Measurements from ENCODE around the gene GRM1. TPM values are rescaled to one million over a fixed set of nuclear protein-coding genes. Genes with fewer than 3 reads are reported as not detected.

Gene GRM1
- total and polyA plus RNA-seq, 2 of the 4 experiments (the other 2 are of a cell fraction): not detected

DNA sequence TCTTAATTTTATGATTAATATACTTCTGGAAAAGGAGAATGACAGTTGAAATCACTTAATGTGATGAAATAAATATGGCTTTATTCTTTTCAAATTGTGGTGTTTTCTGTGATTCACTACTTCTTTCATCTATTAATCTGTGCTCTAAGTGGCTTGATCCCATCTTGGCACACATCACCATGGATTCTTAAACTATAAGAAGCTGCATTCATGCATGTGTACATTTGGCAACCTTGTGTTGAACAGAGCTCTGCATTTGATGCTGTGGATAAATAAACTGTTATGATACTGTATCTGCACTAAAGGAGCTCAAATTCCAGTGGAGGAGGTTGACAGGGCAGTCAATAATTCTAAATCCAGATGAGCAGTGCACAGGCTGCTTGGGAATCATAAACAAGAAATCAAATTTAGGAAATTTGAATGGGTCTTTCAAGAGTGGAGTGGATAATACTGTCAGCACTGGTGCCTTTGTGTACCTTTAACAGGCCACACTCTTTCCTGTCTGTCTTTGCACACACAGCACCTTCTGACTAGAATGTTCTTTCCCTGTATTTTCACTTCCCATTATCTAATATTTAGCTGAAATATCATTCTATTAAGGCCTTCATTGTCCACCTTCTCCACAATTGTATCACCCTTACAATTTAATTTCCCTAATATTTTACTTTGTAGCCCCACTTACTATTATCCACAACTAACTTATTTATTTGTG lies 252.9 kb downstream of the GRM1 start:
- Histone ChIP-seq H3K4me1 (ENCODE audit: control insufficient read depth, insufficient read depth, low read length) (no peaks in the 10 kb centered on the region), H3K23ac (ENCODE audit: low read depth, low read length) (no peak overlapping the region), H3K18ac (ENCODE audit: low read depth, low read length) (no peak overlapping the region), H3K9me3 (ENCODE audit: control insufficient read depth, insufficient read depth, low read length) (no peaks in the 10 kb centered on the region), H2AK9ac (replicated peaks; ENCODE audit: low read depth, low read length, poor library complexity) (no peak overlapping the region), H2BK120ac (ENCODE audit: low read depth, low read length) (no peak overlapping the region), H3K9me1 (ENCODE audit: insufficient read depth, low read length) (no peaks in the 10 kb centered on the region), H4K8ac (ENCODE audit: low read depth in 2 of 2, low read length in 2 of 2) (no peak overlapping the region), H4K20me1 (ENCODE audit: insufficient read depth, low read length) (no peaks in the 10 kb centered on the region), H3K4me3 (ENCODE audit: insufficient read depth, low read depth, low read length) (no peak overlapping the region), H3K36me3 (ENCODE audit: control insufficient read depth, insufficient read depth, low read length) (no peaks in the 10 kb centered on the region), H3K27ac (ENCODE audit: insufficient read depth, low read length) (no peak overlapping the region), H3K56ac (ENCODE audit: extremely low read depth, insufficient read depth, low read length) (no peak overlapping the region), H4K91ac (ENCODE audit: insufficient read depth, low read depth, low read length) (no peak overlapping the region), H3K4me2 (ENCODE audit: low read depth, low read length) (no peak overlapping the region), H2BK20ac (ENCODE audit: low read depth, low read length) (no peak overlapping the region), H3K27me3 (ENCODE audit: control insufficient read depth, insufficient read depth, low read length) (no peaks in the 10 kb centered on the region), H3K14ac (replicated peaks; ENCODE audit: low read depth, low read length) (no peak overlapping the region), H3K4ac (ENCODE audit: low read depth, low read length) (no peak overlapping the region), H4K5ac (ENCODE audit: low read depth, low read length) (no peak overlapping the region), H3K79me1 (ENCODE audit: low read depth in 1 of 2, low read length in 2 of 2) (no peaks in the 10 kb centered on the region), H2BK15ac (ENCODE audit: low read depth, low read length) (no peak overlapping the region), H3K9ac (ENCODE audit: low read depth, low read length) (no peak overlapping the region), H2BK5ac (ENCODE audit: low read depth, low read length, poor library complexity, severe bottlenecking) (no peak overlapping the region), H2AK5ac (ENCODE audit: low read depth, low read length) (no peak overlapping the region), H2AFZ (replicated peaks; ENCODE audit: low read length, poor library complexity) (no peak overlapping the region)
- in situ Hi-C loops (cut with MboI; ENCODE audit: low sequenced_read_pairs) (no loop called here), dilution Hi-C loops (cut with HindIII; ENCODE audit: low sequenced_read_pairs, unreplicated experiment) (no loop called here), intact Hi-C loops (cut with micrococcal nuclease) (no loop called here)
- ATAC-seq (ENCODE audit: low read depth): no peak
- DNase-seq: no peak
- no peak for TF ChIP-seq MAZ (IDR thresholded peaks at IDR 0.05; ENCODE audit: borderline replicate concordance, low read depth, low read length)
- no peak for TF ChIP-seq CEBPB (IDR thresholded peaks at IDR 0.05; ENCODE audit: low read depth, low read length)
- TF ChIP-seq RFX5 (IDR thresholded peaks at IDR 0.05; ENCODE audit: low read depth, low read length): no peak
- TF ChIP-seq, protein P1, sequence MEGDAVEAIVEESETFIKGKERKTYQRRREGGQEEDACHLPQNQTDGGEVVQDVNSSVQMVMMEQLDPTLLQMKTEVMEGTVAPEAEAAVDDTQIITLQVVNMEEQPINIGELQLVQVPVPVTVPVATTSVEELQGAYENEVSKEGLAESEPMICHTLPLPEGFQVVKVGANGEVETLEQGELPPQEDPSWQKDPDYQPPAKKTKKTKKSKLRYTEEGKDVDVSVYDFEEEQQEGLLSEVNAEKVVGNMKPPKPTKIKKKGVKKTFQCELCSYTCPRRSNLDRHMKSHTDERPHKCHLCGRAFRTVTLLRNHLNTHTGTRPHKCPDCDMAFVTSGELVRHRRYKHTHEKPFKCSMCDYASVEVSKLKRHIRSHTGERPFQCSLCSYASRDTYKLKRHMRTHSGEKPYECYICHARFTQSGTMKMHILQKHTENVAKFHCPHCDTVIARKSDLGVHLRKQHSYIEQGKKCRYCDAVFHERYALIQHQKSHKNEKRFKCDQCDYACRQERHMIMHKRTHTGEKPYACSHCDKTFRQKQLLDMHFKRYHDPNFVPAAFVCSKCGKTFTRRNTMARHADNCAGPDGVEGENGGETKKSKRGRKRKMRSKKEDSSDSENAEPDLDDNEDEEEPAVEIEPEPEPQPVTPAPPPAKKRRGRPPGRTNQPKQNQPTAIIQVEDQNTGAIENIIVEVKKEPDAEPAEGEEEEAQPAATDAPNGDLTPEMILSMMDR (conservative IDR thresholded peaks at IDR 0.05; ENCODE audit: low read depth, low read length): no peak
- TF ChIP-seq MAFK (IDR thresholded peaks at IDR 0.05; ENCODE audit: low read depth, low read length): no peak
- no peak for TF ChIP-seq POLR2A (IDR thresholded peaks at IDR 0.05; ENCODE audit: low read depth, low read length)
- TF ChIP-seq SMC3 (IDR thresholded peaks at IDR 0.05; ENCODE audit: low read depth, low read length): no peak
- TF ChIP-seq, protein P2, sequence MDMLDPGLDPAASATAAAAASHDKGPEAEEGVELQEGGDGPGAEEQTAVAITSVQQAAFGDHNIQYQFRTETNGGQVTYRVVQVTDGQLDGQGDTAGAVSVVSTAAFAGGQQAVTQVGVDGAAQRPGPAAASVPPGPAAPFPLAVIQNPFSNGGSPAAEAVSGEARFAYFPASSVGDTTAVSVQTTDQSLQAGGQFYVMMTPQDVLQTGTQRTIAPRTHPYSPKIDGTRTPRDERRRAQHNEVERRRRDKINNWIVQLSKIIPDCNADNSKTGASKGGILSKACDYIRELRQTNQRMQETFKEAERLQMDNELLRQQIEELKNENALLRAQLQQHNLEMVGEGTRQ (IDR thresholded peaks at IDR 0.05; ENCODE audit: low read depth, low read length): no peak
- no peak for TF ChIP-seq FOS (IDR thresholded peaks at IDR 0.05; ENCODE audit: low read depth, low read length)
- TF ChIP-seq RAD21 (IDR thresholded peaks at IDR 0.05; ENCODE audit: low read length): no peak
- no peak for TF ChIP-seq CHD1 (IDR thresholded peaks at IDR 0.05; ENCODE audit: low read depth, low read length)
- ChIA-PET POLR2A (ENCODE audit: unreplicated experiment) (no interaction called here), CTCF (no interaction called here)
- BruUV-seq (replicated peaks): no TSS peak

All from IMR-90 (cell line).